ENCODE results near the gene MFAP1.
"Not testable (repeated sequence)": the region's sequence is repeated elsewhere in the genome, so short reads cannot be mapped to it uniquely, and the experiment has no call there.

Gene MFAP1

GRCh38 chr15:43815064-43815463, 9.4 kb downstream of the MFAP1 start:
- DNase-seq (ENCODE audit: low spot score), result not testable (repeated sequence)

DNA sequence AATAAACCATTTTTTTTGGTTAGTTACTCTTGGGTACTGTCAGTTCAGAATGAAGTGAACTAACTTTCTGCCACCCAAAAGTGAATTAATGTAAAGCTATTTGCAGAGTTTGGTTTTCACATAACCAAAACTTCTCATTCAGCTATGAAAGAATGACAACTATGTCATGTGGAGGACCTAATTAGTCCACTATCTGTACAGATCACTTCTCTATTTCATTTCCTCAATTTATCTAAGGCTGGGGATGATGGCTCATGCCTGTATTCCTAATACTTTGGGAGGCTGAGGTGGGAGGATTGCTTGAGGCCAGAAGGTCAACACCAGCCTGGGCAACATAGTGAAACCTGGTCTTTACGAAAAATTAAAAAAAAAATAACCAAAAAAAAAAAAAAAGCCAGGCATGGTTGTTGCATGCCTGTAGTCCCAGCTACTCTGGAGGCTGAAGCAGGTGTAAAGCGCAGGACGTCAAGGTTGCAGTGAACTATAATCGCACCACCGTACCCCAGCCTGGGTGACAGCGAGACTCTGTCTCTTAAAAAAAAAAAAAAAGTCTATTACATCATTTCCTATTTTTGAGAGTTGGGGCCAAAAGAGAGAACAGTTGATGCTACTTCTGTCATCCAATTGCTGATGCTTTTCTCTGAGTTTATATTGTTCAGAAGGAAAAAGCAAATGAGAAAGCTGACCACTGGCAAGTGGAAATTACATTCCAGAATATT, 15.4 kb downstream of the MFAP1 start:
- no peak for DNase-seq (ENCODE audit: low spot score)

DNA sequence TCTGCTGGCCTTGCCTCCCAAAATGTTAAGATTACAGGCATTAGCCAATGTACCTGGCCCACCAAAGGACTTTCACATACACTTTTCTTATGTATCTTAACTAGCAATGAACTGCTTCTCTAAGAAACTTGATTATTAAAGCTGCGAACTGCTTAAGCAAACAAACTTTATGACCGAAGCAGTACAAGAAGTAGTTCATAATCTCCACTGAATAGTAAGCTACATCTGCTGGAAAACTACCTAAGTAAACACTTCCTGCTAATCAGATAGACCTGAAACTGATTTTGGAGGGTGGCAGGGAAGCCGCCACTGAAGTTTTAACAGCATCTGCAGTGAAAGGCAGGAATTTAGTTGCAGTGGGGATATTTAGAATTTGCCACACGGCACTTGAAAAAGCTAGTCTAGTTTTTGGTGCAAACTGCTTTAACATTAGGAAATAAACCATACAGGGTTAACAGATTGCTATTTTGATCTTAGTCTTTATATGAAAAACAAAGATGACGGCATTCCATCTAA, 16.0 kb downstream of the MFAP1 start:
- no peak for DNase-seq (ENCODE audit: low spot score)

DNA sequence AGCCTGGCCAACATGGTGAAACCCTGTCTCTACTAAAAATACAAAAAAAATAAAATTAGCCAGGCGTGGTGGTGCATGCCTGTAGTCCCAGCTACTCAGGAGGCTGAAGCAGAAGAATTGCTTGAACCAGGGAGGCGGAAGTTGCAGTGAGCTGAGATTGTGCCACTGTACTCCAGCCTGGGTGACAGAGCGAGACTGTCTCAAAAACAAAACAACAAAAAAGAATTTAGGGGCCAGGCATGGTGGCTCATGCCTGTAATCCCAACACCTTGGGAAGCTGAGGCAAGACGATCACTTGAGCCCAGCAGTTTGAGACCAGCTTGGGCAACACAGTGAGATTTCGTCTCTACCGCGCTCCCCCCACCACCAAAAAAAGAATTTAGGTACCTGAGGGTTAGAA, 21.8 kb downstream of the MFAP1 start:
- DNase-seq (ENCODE audit: low spot score), result not testable (repeated sequence)

DNA sequence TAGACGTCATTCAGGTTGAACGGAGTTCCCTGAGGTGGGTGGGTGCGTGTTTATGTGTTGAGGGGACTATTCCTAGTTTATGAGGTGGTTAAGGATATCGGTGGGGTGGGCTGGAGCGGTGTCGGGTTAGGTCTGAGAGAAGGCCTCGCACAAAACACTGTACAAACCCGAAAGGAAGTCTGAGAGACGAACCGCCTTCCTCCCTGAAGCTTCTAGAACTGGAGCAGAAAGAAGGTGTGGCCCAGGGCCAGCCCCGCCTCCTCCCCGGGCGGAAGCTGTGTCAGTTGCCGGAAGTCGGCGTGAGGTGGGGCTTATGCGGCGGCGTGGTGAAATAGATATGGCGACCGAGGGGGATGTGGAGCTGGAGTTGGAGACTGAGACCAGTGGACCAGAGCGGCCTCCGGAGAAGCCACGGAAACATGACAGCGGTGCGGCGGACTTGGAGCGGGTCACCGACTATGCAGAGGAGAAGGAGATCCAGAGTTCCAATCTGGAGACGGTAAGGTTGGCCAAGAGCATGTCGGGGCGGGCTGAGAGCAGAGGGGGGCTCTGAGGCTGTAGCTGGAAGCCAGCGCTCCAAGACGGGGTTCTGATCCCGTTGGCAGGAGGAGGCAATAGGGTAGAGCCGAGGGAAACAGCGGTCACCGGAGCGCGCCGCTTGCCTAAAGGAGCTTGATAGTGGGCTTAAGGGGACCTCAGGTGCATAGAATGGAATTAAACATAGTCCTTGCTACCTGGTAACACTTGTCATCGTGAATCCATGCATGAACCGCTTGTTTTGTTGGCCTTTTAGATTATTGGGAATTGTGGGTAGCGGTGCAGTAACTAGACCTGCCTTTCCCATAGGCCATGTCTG, 24.0 kb downstream of the MFAP1 start, which contains the start of gene HYPK:
TSS of gene HYPK (plus strand) at position 314 of the 856 bp plus-strand sequence. CDS start at position 338, 24 bp downstream.
- DNase-seq (ENCODE audit: low spot score), result peak; percentile 92

DNA sequence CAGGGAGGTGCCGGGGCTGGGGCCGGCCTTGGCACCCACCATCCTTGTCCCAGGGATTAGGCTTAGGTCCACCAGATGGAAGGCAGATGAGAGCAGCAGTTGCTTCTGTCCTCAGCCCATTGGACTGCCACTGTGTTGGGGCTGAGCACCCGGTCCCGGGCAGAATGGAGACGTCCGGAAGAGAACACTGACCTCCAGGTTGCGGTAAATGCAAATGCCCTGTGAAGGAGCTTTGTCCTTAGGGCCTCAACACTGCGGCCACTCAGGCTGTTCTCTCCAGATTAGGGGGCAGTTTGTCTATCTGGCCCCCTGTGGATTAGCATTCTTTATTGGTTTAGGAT, 24.6 kb downstream of the MFAP1 start, which contains the start of gene SERINC4:
TSS of gene SERINC4 (minus strand) at position 276 of the 341 bp plus-strand sequence. CDS start at position 42, 234 bp downstream.
- no peak for DNase-seq (ENCODE audit: low spot score)

DNA sequence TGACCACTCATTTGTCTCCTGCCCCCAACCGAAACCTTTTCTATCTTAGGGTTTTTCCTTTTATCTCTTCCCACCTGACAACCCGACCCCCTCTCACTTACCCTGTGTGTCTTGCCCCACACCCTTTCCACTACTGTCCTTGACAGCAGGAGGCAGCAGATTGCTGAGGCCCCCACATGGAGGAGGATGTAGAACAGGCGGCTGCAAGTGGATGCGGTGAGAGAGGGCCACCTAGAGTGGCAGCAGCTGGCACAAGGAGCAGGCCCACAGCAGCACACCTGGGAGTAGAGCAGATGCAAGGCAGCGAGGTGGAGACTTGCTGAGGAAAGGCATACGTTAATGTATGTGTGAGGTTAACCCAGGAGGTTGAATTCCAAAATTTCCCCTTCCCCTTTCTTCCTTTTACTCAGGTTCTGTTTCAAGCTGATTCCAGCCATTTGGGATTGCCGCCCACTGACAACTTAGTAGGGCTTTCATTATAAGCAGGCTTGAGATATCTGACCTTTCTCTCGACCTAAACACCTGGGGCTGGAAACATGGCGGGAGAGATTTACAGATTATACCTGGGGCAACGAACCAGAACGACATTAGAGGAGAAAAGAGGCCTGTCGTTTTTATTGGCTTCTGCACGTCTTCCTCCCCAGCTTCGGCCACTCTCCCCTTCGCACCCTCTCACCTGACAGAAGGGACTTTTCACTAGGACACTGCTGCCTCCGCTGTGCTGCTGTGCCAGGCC, 25.1 kb downstream of the MFAP1 start:
- DNase-seq (ENCODE audit: low spot score), result no peak

GRCh38 chr15:43796566-43796965, 27.9 kb downstream of the MFAP1 start:
- DNase-seq (ENCODE audit: low spot score), result no peak

DNA sequence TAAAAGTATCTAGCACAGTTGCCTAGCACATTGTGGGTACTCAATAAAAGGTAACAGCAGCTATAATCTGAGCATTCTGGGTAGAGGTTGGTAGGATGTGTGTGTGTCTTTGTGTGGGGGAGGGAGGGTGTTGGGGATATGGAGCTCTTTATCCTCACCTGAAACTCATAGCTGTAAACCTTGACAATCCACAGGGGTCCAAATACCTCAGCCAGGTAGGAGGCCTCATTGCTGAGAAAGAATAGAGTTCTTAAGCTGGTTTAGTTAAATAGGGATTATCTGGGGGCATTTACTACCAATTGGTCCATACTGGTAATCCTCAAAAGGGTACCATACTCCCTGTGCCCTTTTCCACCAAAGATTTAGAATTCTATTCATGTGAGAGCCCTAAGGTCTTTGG, 28.5 kb downstream of the MFAP1 start:
- DNase-seq (ENCODE audit: low spot score), result no peak

- DNase-seq (ENCODE audit: low spot score), result no peak
These were observed 29.3 kb downstream of the MFAP1 start for GRCh38 chr15:43795197-43795596.

DNA sequence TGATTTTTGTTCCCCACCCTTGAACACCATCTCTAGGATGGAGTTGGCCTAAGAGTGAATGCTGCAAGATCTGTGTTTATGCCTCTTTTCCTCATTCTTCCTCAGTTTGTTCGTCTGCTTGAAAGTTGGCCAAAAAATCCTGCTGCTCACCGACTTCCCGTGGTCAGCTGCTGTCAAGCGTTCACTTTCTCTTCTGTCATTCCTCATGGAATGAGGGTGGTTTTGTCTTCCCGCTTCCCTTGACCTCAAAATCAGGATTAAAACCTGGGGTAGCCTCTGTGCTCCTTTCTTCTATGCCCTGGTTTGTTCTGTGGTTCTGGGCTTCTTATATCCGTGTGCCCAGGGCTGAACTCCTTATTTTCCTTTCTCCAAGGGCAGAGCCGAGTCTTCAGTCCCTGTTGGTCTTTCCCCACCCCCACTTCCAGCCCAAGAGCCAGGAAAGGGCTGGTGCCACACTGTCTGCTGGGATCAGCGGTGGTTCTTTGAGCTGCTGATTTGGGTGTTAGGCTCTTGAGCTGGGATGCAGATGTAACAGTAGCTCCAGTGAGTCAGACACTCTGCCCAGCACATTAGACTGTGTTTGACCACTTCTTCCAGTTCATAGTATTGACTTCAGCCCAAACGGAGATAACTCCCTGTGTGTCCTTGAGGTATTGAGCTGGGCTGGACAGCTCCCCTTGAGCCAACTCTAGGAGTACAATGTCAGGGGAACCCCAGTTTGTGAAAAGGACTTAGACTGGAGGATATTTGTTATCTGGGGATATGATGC, 30.0 kb downstream of the MFAP1 start:
- no peak for DNase-seq (ENCODE audit: low spot score)

DNA sequence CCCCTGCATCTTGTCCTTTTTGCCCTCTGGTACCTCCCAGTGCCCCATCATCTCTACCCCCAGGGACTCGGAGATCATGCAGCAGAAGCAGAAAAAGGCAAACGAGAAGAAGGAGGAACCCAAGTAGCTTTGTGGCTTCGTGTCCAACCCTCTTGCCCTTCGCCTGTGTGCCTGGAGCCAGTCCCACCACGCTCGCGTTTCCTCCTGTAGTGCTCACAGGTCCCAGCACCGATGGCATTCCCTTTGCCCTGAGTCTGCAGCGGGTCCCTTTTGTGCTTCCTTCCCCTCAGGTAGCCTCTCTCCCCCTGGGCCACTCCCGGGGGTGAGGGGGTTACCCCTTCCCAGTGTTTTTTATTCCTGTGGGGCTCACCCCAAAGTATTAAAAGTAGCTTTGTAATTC, 30.8 kb downstream of the MFAP1 start:
- no peak for DNase-seq (ENCODE audit: low spot score)

DNA sequence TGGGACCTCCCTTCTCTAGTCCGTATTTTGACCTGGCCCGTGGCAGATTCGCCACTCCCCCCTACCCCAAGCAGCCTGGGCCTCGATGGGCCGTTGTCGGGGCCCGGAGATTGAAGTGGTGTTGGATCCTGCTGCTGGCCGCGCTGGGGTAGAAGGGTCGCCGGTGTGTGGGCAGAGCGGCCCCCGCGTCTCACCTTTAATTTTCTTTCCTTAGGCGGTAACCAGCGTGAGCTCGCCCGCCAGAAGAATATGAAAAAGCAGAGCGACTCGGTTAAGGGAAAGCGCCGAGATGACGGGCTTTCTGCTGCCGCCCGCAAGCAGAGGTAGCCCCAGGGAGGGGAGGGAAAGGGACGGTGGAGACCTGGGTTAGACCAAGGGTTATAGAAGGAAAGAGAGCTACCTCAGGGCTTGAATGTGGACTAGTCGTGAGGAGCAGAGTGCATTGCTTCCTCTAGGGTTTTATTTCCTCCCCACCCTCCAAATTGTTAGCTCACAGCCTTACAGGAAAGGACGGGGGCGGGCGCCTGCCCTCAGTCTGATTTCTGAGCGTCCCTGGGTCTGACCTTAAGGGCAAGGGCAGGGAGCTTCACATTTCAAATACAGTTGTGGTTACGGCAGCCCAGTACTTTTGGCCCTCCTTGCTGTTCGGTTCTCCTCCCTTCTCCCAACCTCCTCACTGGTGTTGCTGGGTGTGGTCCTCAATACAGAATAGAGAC, 31.6 kb downstream of the MFAP1 start:
- DNase-seq (ENCODE audit: low spot score), result peak; percentile 25

GRCh38 chr15:43791993-43792760, 32.3 kb downstream of the MFAP1 start, which contains the start of gene SERF2:
Gene SERF2, plus strand, starts transcription at chr15:43792320. Its CDS starts 57 bp downstream, at chr15:43792377.
- peak; percentile 100 for DNase-seq (ENCODE audit: low spot score)

DNA sequence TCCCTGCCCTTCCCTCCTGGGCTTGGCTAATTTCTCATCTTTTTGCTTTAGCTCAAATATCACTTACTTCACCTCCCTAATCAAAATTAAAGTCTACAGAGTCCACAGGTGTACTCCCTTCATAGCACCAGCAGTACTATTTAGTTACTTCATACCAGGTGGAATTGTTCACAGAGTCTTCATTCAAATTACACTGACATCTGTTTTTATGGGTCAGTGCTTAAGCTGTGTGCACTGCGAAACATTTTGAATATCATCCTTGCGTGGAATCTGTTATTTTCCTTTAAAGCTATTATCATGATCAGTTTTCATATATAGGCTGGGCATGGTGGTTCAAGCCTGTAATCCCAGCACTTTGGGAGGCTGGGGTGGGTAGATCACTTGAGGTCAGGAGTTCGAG, 35.1 kb downstream of the MFAP1 start:
- no peak for DNase-seq (ENCODE audit: low spot score)

DNA sequence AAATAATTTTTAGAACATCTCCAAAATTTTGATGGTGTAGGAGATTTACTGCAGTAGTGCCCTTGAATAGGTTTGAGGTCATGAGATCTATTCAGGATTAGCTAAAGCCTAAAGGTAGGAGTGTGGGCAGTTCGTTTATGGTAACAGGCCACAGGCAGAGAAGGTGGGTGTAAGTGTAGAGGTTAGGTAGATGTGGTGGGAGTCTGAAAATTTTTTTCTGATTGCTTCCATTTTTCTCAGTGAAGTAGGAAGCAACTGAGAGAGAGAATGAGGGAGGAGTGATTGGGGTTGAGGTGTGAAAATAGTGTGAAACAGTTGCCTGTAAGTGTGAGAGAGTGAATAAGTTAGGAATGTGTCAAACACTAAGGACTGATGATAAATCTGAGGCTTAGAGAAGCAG, 45.5 kb downstream of the MFAP1 start:
- DNase-seq (ENCODE audit: low spot score), result no peak

DNA sequence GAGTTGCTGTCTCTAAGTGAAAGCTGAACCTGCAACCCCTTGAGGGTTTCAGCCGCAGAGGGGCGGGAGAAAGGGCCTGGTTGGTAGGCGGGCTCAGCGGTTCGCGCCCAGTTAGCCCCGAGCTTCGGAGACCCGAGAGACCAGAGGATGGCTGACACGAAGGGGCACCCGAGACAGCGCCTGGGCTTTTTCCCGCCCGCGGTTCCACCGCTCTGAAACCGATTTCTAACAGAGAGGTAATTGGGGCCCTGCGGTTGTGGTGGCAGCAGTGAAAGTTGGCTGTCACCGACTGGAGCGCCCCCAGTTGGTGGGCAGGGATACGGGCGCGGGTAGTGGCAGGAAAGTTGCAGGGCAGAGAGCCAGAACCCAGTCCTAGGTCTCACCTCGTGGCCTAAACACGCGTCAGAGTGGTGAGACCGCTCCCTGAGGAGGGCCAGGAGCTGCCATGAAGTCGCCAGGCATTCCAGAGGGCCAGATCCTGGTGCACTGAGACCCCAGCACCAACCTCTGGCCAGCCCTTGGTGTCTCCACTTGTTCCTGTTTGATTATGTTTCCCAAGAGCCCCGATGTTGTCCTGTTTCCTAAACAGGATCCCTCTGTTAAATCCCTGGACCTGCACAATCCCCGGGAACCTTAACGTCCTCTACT, 47.1 kb downstream of the MFAP1 start:
- peak; percentile 73 for DNase-seq (ENCODE audit: low spot score)

DNA sequence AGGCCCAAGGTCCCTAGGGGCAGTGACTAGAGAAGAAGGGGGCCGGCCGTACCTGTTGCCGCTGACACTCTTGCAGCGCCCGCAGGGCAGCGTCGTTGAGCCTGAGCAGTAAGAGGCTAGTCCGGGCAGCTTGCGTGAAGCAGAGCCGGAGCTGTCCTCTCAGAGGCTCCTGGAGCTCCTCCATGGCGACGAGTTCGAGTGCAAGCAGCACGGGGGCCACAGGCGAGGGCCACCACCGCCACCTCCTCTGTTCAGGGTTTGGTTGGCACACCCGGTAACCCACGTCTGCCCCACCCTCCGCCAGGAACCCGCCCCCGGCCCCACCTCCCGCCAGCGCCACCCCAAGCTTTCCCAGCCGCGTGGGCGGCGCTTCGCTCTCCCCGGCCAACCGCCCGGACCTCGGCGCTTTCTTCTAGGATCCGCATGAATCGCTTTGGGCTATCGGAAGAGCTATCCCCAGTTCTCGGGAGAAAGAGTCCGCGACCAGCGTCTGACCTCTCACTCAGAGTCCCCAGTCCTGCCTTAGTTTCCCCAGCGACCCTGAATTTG, 47.7 kb downstream of the MFAP1 start, which contains the start of gene ELL3:
TSS of gene ELL3 (minus strand) at position 249 of the 549 bp plus-strand sequence. CDS start at position 184, 65 bp downstream.
- DNase-seq (ENCODE audit: low spot score), result peak; percentile 81

All from CD4-positive, alpha-beta T cell treated with Interleukin-6 at 100 ng/mL for 8 hours (primary cell).